ENCODE results near the gene MLXIP. TPM values are rescaled to one million over a fixed set of nuclear protein-coding genes. Genes with fewer than 3 reads are reported as not detected.

Gene MLXIP
- total and polyA plus RNA-seq, 9 of the 15 experiments (the other 6 are each of a cell fraction or from before 2014, with no cell fraction given): 2.2 to 66.3 (median 18.1) TPM

DNA sequence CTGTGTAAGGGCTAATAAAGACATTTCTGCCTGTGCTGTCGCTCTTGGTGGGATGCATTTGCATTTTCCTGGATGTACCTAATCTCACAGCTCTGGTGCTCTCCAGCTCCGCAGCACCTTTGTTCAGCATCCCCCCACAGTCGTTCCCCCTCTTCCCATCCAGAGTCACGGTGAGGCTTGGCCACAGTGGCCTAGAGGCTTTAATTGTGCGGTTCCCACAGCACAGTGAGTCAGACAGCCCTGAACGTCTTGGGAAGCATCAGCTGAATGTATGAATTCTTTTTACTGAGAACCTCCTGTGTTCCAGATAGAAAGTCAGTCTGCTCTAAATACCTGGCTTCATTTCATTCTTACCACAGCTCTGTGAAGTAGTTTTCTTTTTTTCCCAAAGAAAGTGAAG lies 28.7 kb downstream of the MLXIP start:
- Histone ChIP-seq H3K4me2 (ENCODE audit: insufficient read depth, low read length) (no peak overlapping the region), H3K4me3 (no peak overlapping the region), H3K4me1 (replicated peaks in 1 of 2; ENCODE audit: control insufficient read depth in 2 of 2, insufficient read depth in 2 of 2, low read length in 2 of 2) (peaks cover 22 to 23% of the 10 kb centered on the region in 2 experiments; a peak in 4 of 5 replicates), H4K20me1 (replicated peaks; ENCODE audit: control insufficient read depth, insufficient read depth, low read length) (peaks cover 27% of the 10 kb centered on the region), H3K9ac (ENCODE audit: insufficient read depth in 1 of 2, low read depth in 2 of 2, low read length in 2 of 2) (no peak overlapping the region; a peak in 1 of 4 replicates), H3K79me2 (ENCODE audit: control insufficient read depth, insufficient read depth, low read length) (peaks cover 97% of the 10 kb centered on the region), H3K27ac (ENCODE audit: extremely low read depth, low read depth, low read length) (no peak overlapping the region), H2AFZ (ENCODE audit: low read depth, low read length) (no peak overlapping the region), H3K9me3 (replicated peaks; ENCODE audit: control insufficient read depth, insufficient read depth, low read depth, low read length) (0 out of 2 replicates have a peak, but pooled peaks cover under 1% of the 10 kb centered on the region), H3K36me3 (ENCODE audit: control insufficient read depth, insufficient read depth, low read length) (peaks cover 41% of the 10 kb centered on the region; the same call in 2 of the 3 replicates), H3K27me3 (ENCODE audit: control insufficient read depth in 2 of 2, insufficient read depth in 2 of 2, low read length in 2 of 2) (no peaks in the 10 kb centered on the region), H3K9me1 (ENCODE audit: control insufficient read depth, insufficient read depth, low read length) (no peaks in the 10 kb centered on the region)
- FAIRE-seq: no peak
- ATAC-seq: no peak
- TF ChIP-seq, protein P1, sequence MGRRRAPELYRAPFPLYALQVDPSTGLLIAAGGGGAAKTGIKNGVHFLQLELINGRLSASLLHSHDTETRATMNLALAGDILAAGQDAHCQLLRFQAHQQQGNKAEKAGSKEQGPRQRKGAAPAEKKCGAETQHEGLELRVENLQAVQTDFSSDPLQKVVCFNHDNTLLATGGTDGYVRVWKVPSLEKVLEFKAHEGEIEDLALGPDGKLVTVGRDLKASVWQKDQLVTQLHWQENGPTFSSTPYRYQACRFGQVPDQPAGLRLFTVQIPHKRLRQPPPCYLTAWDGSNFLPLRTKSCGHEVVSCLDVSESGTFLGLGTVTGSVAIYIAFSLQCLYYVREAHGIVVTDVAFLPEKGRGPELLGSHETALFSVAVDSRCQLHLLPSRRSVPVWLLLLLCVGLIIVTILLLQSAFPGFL (CRISPR knock-in tag; IDR thresholded peaks at IDR 0.05): no peak
- TF ChIP-seq ILK (tag; IDR thresholded peaks at IDR 0.05; ENCODE audit: borderline replicate concordance, low read depth) (no peak), SOX6 (IDR thresholded peaks at IDR 0.05) (no peak), NFYB (IDR thresholded peaks at IDR 0.05; ENCODE audit: extremely low read depth, insufficient read length) (no peak), POLR3G (IDR thresholded peaks at IDR 0.05; ENCODE audit: extremely low read depth, insufficient read length, insufficient replicate concordance) (no peak), ZNF217 (CRISPR knock-in tag; IDR thresholded peaks at IDR 0.05) (no peak), KDM2B (CRISPR knock-in tag; IDR thresholded peaks at IDR 0.05) (no peak), ZC3H4 (CRISPR knock-in tag; IDR thresholded peaks at IDR 0.05; ENCODE audit: borderline replicate concordance) (no peak), ZNF165 (CRISPR knock-in tag; IDR thresholded peaks at IDR 0.05; ENCODE audit: borderline replicate concordance) (no peak), ZNF274 (IDR thresholded peaks at IDR 0.05; ENCODE audit: borderline replicate concordance, low read depth, low read length) (no peak), ZBTB8A (IDR thresholded peaks at IDR 0.05; ENCODE audit: partially characterized antibody) (no peak), TARDBP (IDR thresholded peaks at IDR 0.05) (no peak)
- TF ChIP-seq, protein P2, sequence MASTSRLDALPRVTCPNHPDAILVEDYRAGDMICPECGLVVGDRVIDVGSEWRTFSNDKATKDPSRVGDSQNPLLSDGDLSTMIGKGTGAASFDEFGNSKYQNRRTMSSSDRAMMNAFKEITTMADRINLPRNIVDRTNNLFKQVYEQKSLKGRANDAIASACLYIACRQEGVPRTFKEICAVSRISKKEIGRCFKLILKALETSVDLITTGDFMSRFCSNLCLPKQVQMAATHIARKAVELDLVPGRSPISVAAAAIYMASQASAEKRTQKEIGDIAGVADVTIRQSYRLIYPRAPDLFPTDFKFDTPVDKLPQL (IDR thresholded peaks at IDR 0.05; ENCODE audit: extremely low read depth, insufficient read length): no peak
- intact Hi-C loops (cut with micrococcal nuclease): no loop called here
- BruUV-seq (replicated peaks): no TSS peak
- ChIA-PET CTCF (ENCODE audit: low intra/inter-chr PET ratio) (no interaction called here), POLR2A (interaction anchor here (0.5 to 3.7 kb wide), 8 partner anchors 9 to 304 kb away, joined by 3 to 25 read pairs (median 4); no protein-coding TSS in a partner anchor)
- WGBS (ENCODE audit: insufficient coverage, low coverage, missing lambda C conversion rate): 69% methylated on average over 6 of the region's 6 CpGs
- no peak for DNase-seq (ENCODE audit: extremely low read depth in 1 of 4, low spot score in 3 of 4)
- in situ Hi-C loops (cut with MboI): no loop called here

All from K562 (cell line).